DND-41 (cell line): ENCODE results near the gene RASGRF2.

Experiments
- ATAC-seq: fragments of 200-7000 bp; cut with Tn5 transposase; 3 replicates; pipeline ENCODE4 v1.9.1; 2021; ENCODE audit warnings: low read depth; ENCODE audit not compliant: insufficient read depth
- DNase-seq: peaks from one replicate; pipeline ENCODE4 v3.0.0-alpha.2; 2020
- H2AFZ ChIP-seq: 2 replicates; pipeline ENCODE4 v1.6.0; 2012; ENCODE audit warnings: low read depth, low read length
- H3K27ac ChIP-seq: 2 replicates; pipeline ENCODE4 v1.5.1; 2012; ENCODE audit warnings: low read length, inconsistent platforms
- H3K27me3 ChIP-seq: fragments of 200-600 bp; sonication (generic); 2 replicates; pipeline ENCODE4 v1.6.0; 2012; ENCODE audit warnings: low read length, mild to moderate bottlenecking, inconsistent platforms; ENCODE audit not compliant: insufficient read depth, poor library complexity
- H3K36me3 ChIP-seq: 2 replicates; pipeline ENCODE4 v1.5.1; 2012; ENCODE audit warnings: low read length, inconsistent platforms; ENCODE audit not compliant: insufficient read depth
- H3K4me1 ChIP-seq: 2 replicates; pipeline ENCODE4 v1.5.1; 2012; ENCODE audit warnings: mild to moderate bottlenecking, low read length; ENCODE audit not compliant: insufficient read depth
- H3K4me2 ChIP-seq: 2 replicates; pipeline ENCODE4 v1.6.0; 2012; ENCODE audit warnings: mild to moderate bottlenecking, moderate library complexity, low read length, inconsistent platforms; ENCODE audit not compliant: insufficient read depth
- H3K4me3 ChIP-seq, 2 experiments: fragments of 200-600 bp in 1 of 2; shearing (Covaris generic) in 1 of 2; 2 replicates each; pipeline ENCODE4 v1.5.1; 2012 to 2016; ENCODE audit warnings: inconsistent platforms in 2 of 2, low read length in 2 of 2, mild to moderate bottlenecking in 2 of 2, low read depth in 1 of 2, moderate library complexity in 1 of 2
- H3K79me2 ChIP-seq: 2 replicates; pipeline ENCODE4 v1.6.0; 2012; ENCODE audit warnings: low read length, inconsistent platforms; ENCODE audit not compliant: insufficient read depth
- H3K9ac ChIP-seq: 2 replicates; pipeline ENCODE4 v1.6.0; 2012; ENCODE audit warnings: low read depth, mild to moderate bottlenecking, inconsistent platforms, low read length, moderate library complexity
- H3K9me3 ChIP-seq: 2 replicates; pipeline ENCODE4 v1.5.1; 2012; ENCODE audit warnings: low read length, moderate library complexity, mild to moderate bottlenecking, inconsistent platforms; ENCODE audit not compliant: insufficient read depth, severe bottlenecking
- H4K20me1 ChIP-seq: 2 replicates; pipeline ENCODE4 v1.6.0; 2012; ENCODE audit warnings: low read length; ENCODE audit not compliant: insufficient read depth
- CTCF ChIP-seq: IDR thresholded peaks from 2 replicates; pipeline ENCODE4 v1.5.1; 2012; ENCODE audit warnings: borderline replicate concordance, low read length, moderate library complexity, mild to moderate bottlenecking; ENCODE audit not compliant: poor library complexity, severe bottlenecking; ENCODE audit errors: extremely low read depth
- EZH2 ChIP-seq: IDR thresholded peaks from 3 replicates; pipeline ENCODE4 v1.6.1; 2012; ENCODE audit warnings: borderline replicate concordance, low read depth, mild to moderate bottlenecking, moderate library complexity, low read length, inconsistent platforms; ENCODE audit not compliant: severe bottlenecking

The RASGRF2 gene

GRCh38 chr5:81232464-81233079, 272.4 kb downstream of the RASGRF2 start:
- Histone ChIP-seq H3K9ac (no peak overlapping the region), H3K27ac (no peak overlapping the region), H3K27me3 (no peaks in the 10 kb centered on the region), H3K4me1 (peaks cover 19% of the 10 kb centered on the region), H3K4me2 (no peak overlapping the region), H3K79me2 (no peaks in the 10 kb centered on the region), H4K20me1 (no peaks in the 10 kb centered on the region), H3K36me3 (no peaks in the 10 kb centered on the region), H3K9me3 (no peaks in the 10 kb centered on the region), H3K4me3 (no peak overlapping the region), H2AFZ (no peak overlapping the region)
- no peak for DNase-seq
- no peak for ATAC-seq
- TF ChIP-seq CTCF: no peak

GRCh38 chr5:81233080-81233634, 273.0 kb downstream of the RASGRF2 start, which contains the start of gene CKMT2:
TSS of gene CKMT2 (plus strand) at chr5:81233322. CDS start at chr5:81251133, 17,811 bp downstream.
- peaks cover 19% of the 10 kb centered on the region for H3K4me1 ChIP-seq
- no peak within 1 kb of the TSS for H3K4me3 ChIP-seq
- no peaks in the 10 kb centered on the region for H3K79me2 ChIP-seq
- no peaks in the 10 kb centered on the region for H3K36me3 ChIP-seq
- DNase-seq (no peak), ATAC-seq (no peak)
- H3K4me2 ChIP-seq: no peak within 1 kb of the TSS
- peak within 1 kb of the TSS; percentile 74 for H3K27ac ChIP-seq
- no peaks in the 10 kb centered on the region for H3K9me3 ChIP-seq
- H2AFZ ChIP-seq: no peak within 1 kb of the TSS
- no peaks in the 10 kb centered on the region for H4K20me1 ChIP-seq
- H3K27me3 ChIP-seq: no peaks in the 10 kb centered on the region
- no peak within 1 kb of the TSS for H3K9ac ChIP-seq
- TF ChIP-seq EZH2: no peak
- TF ChIP-seq CTCF: no peak

- H3K9me3 ChIP-seq: no peaks in the 10 kb centered on the region
- H2AFZ ChIP-seq: no peak overlapping the region
- H3K79me2 ChIP-seq: no peaks in the 10 kb centered on the region
- no peaks in the 10 kb centered on the region for H3K36me3 ChIP-seq
- H3K4me1 ChIP-seq: peaks cover 19% of the 10 kb centered on the region
- H3K4me3 ChIP-seq: no peak overlapping the region
- H3K27ac ChIP-seq: peak overlapping the region; percentile 74
- no peak overlapping the region for H3K4me2 ChIP-seq
- 0 out of 2 replicates have a peak overlapping the region, but pooled peaks have one; percentile 5 for H3K9ac ChIP-seq
- H4K20me1 ChIP-seq: no peaks in the 10 kb centered on the region
- ATAC-seq (no peak), DNase-seq (no peak)
- no peaks in the 10 kb centered on the region for H3K27me3 ChIP-seq
- TF ChIP-seq EZH2 (no peak), CTCF (no peak)
Measured at GRCh38 chr5:81234299-81234698, 274.1 kb downstream of the RASGRF2 start.
